GF-D8 (cell line): ENCODE results near the gene ANXA3.

Experiments
- DNase-seq: peaks from one replicate; lab custom pipeline; 2025; lab: John Stamatoyannopoulos, UW

ANXA3 gene

GRCh38 chr4:78611215-78611558, 59.6 kb downstream of the ANXA3 start:
- no peak for DNase-seq

GRCh38 chr4:78612398-78613178, 61.0 kb downstream of the ANXA3 start:
- peak; percentile 26 for DNase-seq

GRCh38 chr4:78613522-78614321, 62.2 kb downstream of the ANXA3 start:
- DNase-seq: peak; percentile 66

GRCh38 chr4:78616046-78616498, 64.5 kb downstream of the ANXA3 start:
- DNase-seq: no peak

- no peak for DNase-seq
These were observed 66.9 kb downstream of the ANXA3 start for GRCh38 chr4:78618436-78618835.

- DNase-seq: no peak
These were observed 69.8 kb downstream of the ANXA3 start for GRCh38 chr4:78621395-78621794.

- DNase-seq: no peak
These were observed 70.8 kb downstream of the ANXA3 start for GRCh38 chr4:78622253-78622979.

- no peak for DNase-seq
These were observed 72.5 kb downstream of the ANXA3 start for GRCh38 chr4:78624048-78624447.

- DNase-seq: no peak
These were observed 73.5 kb downstream of the ANXA3 start for GRCh38 chr4:78625073-78625472.

GRCh38 chr4:78627046-78627965, 75.7 kb downstream of the ANXA3 start:
- no peak for DNase-seq

GRCh38 chr4:78627966-78628678, 76.6 kb downstream of the ANXA3 start:
- no peak for DNase-seq

GRCh38 chr4:78629991-78630541, 78.5 kb downstream of the ANXA3 start:
- peak; percentile 66 for DNase-seq

- no peak for DNase-seq
These were observed 79.0 kb downstream of the ANXA3 start for GRCh38 chr4:78630615-78631014.

- no peak for DNase-seq
These were observed 82.6 kb downstream of the ANXA3 start for GRCh38 chr4:78634011-78634664.

GRCh38 chr4:78638337-78639172, 87.0 kb downstream of the ANXA3 start:
- no peak for DNase-seq

GRCh38 chr4:78640714-78641113, 89.1 kb downstream of the ANXA3 start:
- no peak for DNase-seq

GRCh38 chr4:78642934-78643333, 91.4 kb downstream of the ANXA3 start:
- no peak for DNase-seq

GRCh38 chr4:78644063-78644691, 92.6 kb downstream of the ANXA3 start:
- DNase-seq: no peak
